Measurements from ENCODE around the gene ZMIZ1.

Gene ZMIZ1

GRCh38 chr10:79301754-79302530 is 233.2 kb downstream of the ZMIZ1 start:
- DNase-seq = no peak

- DNase-seq = no peak
Measured at GRCh38 chr10:79303631-79304478, 235.1 kb downstream of the ZMIZ1 start.

GRCh38 chr10:79304479-79305087 is 235.8 kb downstream of the ZMIZ1 start:
- no peak for DNase-seq

GRCh38 chr10:79305515-79305914 is 236.7 kb downstream of the ZMIZ1 start:
- no peak for DNase-seq

- DNase-seq = no peak
Measured at GRCh38 chr10:79305988-79306387, 237.2 kb downstream of the ZMIZ1 start.

GRCh38 chr10:79306644-79307220 is 238.0 kb downstream of the ZMIZ1 start:
- DNase-seq = no peak

GRCh38 chr10:79308016-79308415 is 239.2 kb downstream of the ZMIZ1 start:
- DNase-seq = no peak

GRCh38 chr10:79308969-79309665 is 240.4 kb downstream of the ZMIZ1 start:
- no peak for DNase-seq

GRCh38 chr10:79310200-79310865 is 241.6 kb downstream of the ZMIZ1 start:
- peak in 10 of 56 donors; percentile 27 to 61 (median 35) for DNase-seq

GRCh38 chr10:79310911-79311573 is 242.3 kb downstream of the ZMIZ1 start:
- peak in 6 of 56 donors; percentile 32 to 59 (median 43) for DNase-seq

GRCh38 chr10:79311581-79312407 is 243.0 kb downstream of the ZMIZ1 start:
- DNase-seq = peak in 19 of 56 donors; percentile 22 to 70 (median 39)

- no peak for DNase-seq
Measured at GRCh38 chr10:79312601-79313187, 243.9 kb downstream of the ZMIZ1 start.

GRCh38 chr10:79313320-79313719 is 244.6 kb downstream of the ZMIZ1 start:
- no peak for DNase-seq

- DNase-seq = no peak
Measured at GRCh38 chr10:79313911-79314439, 245.2 kb downstream of the ZMIZ1 start.

- DNase-seq = no peak
Measured at GRCh38 chr10:79314761-79315601, 246.2 kb downstream of the ZMIZ1 start.

- DNase-seq = no peak
Measured at GRCh38 chr10:79315602-79315920, 246.8 kb downstream of the ZMIZ1 start.

GRCh38 chr10:79316671-79317431 is 248.1 kb downstream of the ZMIZ1 start:
- DNase-seq = no peak
